ENCODE results near the gene HOPX.
"Not testable (repeated sequence)": the region's sequence is repeated elsewhere in the genome, so short reads cannot be mapped to it uniquely, and the experiment has no call there.

The HOPX gene

DNA sequence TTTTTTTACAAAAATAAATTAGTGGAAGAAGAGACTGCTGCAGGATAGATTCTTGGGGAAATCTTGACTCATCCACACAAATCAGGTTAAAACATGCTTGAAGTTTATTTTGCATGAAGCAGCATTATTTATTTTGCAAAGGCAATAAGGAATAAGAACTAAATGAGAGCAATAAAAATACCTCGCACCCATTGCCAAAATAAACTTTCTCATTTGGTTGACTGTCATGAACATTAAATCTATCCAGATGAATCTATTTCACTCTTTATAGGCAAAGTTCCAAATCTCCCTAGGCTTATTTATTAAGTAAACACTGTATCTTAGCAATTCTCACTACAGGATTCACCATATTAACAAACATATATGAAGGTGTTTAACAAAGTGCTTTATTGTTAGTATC lies 58.9 kb downstream of the HOPX start:
- DNase-seq: no peak

DNA sequence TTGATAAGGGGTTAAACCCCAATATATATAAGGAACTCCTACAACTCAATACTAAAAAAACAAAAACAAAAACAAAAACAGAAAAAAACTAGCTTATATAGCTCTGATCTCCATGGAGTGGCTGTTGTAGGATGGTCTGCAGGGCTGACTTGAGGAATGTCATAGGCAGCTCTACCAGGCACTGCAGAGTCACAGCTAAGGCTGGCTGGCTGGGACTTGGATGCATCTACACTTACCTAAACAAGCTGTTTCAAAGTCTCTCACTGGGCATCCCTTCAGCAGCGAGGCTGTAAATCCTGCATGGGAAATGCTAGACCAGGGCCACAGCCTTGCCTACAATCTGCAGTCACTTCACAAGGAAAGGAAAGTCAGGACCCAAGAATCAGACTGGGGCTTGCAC lies 61.3 kb downstream of the HOPX start:
- DNase-seq: no peak

DNA sequence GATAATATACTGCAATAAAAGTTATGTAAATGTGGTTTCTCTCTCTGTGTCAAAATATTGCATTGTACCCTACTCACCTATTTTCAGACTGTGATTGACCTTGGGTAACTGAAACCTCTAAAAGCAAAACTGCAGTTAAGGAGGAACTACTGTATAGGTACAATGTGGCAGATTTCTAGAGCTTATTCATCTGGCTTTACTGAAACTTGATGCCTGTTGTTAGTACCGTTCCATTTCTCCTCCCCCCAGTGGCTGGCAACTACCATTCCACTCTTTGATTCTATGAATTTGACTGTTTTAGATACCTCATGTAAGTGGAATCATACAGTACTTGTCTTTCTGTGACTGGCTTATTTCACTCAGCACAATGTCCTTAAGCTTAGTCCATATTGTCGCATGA lies 61.9 kb downstream of the HOPX start:
- DNase-seq: no peak

DNA sequence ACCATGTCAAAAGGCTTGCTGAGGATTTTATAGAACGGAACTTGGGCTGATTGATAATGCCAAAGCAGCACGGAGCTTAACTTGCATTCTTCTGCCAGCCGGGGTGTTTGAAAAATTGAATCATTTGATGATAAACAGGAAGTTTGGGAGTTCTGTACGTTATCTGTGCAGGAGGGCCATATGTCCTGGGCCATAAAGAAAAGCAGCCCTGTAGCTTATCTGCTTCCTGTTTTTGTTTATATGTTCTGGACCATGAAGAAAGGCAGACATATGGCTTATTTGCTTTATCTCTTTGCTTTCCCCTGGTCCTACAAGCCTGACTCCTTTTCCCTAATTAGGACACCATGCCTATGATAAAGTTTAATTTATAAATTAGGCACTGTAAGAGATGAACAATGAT lies 62.4 kb downstream of the HOPX start:
- no peak for DNase-seq

DNA sequence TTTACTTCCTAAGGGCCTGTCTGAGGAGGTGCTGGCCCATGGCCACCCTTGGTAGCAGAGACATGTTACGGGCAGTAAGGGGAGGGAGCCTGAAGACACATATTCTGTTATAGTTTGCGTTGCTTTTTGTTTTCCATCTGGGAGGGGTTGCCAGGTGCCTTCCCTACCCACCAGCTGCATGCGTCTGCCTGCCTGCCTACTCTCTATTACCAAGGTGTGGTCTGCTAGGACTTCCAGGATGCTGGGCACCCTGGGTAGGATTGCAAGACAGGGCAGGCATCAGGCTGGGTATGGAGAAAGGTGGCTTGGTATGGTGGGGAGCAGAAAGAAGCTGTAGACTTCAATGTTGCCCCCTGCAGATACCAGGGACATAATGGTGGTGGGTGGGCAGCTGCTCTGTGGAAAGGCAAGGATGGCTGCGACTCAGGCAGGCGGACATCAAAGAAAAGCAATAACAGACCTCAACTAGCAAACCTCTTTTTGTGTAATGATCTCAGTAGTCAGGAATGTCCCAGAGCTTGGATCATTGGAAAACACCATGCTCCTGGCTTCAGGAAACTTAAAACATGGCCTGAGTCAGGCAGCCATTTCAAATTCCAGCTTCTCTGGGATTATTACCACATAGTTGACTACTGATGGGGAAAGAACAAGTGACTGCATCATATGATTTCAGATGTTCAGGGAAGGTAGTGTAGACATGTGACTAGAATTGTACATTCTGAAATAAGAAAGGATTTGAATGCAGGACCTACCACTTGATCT lies 67.8 kb downstream of the HOPX start:
- DNase-seq: no peak

DNA sequence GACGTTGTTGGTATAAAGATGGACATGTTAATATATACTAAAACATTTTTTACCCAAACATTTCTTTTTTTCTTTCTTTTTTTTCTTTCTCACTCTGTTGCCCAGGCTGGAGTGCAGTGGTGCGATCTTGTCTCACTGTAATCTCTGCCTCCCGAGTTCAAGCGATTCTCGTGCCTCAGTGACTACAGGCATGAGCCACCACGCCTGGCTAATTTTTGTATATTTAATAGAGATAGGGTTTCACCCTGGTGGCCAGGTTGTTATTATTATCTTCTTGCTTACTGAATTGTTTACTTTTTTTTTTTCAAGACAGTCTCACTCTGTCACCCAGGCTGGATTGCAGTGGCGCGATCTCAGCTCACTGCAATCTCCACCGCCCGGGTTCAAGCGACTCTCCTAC lies 68.8 kb downstream of the HOPX start:
- no peak for DNase-seq

DNA sequence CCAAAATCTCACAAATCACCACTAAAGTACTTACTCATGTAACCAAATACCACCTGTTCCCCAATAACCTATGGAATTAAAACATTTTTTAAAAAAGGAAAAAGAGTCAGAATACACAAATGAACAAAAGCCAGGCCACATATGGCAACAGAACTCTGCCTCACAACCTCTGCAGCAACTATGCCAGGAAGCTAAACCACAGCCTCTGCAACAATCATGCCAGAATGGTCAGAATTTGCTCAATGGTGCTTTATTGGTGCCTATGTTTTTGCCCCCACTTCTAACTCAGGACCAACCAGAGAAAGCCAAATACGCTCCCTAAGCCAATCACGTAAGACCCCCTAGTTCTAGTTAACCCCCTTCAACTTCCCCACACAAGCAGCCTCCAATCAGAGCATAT lies 69.6 kb downstream of the HOPX start:
- DNase-seq: no peak

DNA sequence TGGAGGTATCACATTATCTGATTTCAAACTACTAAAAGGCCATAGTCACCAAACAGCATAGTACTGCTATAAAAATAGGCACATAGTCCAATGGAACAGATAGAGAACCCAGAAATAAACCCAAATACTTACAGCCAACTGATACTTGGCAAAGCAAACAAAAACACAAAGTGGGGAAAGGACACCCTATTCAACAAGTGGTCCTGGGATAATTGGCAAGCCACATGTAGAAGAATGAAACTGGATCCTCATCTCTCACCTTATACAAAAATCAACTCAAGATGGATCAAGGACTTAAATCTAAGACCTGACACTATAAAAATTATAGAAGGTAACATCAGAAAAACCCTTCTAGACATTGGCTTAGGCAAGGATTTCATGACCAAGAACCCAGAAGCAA lies 70.9 kb downstream of the HOPX start:
- DNase-seq: not testable (repeated sequence)

DNA sequence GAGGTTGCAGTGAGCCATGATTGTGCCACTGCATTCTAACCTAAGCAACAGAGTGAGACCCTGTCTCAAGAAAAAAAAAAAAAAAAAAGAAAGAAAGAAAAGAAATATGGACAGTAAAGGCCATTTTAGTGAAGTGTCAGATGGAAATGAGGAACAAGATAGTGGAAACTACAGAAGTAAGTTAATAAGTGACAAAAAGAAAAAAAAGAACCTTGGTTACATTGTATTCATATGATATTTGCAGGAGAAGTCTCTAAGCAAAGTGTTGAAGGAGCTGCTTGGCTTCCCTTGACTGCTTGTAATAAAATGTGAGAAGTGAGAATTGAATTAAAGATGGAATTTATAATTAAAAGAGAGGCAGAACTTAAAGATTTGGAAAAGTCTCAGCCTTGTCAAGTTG lies 73.2 kb downstream of the HOPX start:
- no peak for DNase-seq

DNA sequence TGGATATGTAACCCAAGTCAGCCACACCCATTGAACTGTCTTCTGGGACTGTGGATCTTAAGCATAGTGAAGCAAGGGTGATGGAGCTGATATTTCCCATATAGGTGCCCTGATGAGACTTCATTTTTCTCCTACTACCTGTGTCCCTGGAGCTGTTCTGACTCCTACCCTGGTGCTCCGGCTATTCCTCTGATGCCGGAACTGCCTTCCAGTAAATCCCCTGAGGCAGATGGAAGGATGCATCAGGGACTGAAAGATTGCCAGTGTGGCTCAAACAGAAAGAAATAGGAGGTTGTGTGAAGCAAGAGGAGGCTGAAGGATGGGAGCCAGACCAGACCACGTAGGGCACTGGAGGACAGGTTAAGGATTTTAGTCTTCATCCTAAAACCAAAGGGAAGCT lies 74.7 kb downstream of the HOPX start:
- no peak for DNase-seq

DNA sequence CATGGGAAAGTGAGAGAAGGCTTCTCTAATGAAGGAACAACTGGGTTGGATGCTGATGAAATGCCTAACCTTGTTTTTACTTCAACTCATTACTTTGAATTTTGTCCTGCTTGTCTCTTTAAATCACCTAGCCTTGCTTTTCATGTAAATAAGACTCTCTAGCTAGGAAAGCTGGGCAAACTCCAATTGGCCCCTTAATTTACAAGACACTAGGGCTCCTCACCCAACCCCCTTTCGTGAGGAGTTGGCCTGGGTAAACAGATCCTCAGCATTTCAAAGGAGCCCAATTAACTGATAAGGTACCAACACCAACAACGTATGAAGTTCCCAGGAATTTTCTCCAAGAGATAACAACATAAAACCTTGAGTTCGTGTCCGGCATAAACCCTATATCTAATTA lies 75.6 kb downstream of the HOPX start:
- not testable (repeated sequence) for DNase-seq

DNA sequence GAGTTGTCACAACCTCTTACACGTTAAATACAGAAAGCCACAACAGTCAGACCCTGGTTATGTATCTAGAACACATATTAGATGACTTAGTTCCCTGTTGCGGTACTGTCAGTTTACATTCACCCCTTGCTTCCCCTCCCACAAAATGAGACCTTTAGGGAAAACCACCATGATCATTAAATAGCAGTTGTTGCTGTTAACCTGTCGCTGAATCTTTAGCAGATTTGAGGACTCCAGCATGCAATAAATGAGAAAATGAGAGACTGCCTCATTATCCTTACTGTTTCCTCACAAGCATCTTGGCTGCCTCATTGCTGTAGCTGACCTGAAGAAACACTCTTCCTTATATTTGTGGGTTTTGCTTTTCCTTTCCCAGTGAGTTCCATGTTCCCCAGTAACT lies 77.8 kb downstream of the HOPX start:
- DNase-seq: no peak
